ENCODE measurements around the gene C1orf174. TPM values are rescaled to one million over a fixed set of nuclear protein-coding genes. Genes with fewer than 3 reads are reported as not detected.

Gene C1orf174
- total RNA-seq, 2 experiments from 2014 or later = 28.5 TPM

DNA sequence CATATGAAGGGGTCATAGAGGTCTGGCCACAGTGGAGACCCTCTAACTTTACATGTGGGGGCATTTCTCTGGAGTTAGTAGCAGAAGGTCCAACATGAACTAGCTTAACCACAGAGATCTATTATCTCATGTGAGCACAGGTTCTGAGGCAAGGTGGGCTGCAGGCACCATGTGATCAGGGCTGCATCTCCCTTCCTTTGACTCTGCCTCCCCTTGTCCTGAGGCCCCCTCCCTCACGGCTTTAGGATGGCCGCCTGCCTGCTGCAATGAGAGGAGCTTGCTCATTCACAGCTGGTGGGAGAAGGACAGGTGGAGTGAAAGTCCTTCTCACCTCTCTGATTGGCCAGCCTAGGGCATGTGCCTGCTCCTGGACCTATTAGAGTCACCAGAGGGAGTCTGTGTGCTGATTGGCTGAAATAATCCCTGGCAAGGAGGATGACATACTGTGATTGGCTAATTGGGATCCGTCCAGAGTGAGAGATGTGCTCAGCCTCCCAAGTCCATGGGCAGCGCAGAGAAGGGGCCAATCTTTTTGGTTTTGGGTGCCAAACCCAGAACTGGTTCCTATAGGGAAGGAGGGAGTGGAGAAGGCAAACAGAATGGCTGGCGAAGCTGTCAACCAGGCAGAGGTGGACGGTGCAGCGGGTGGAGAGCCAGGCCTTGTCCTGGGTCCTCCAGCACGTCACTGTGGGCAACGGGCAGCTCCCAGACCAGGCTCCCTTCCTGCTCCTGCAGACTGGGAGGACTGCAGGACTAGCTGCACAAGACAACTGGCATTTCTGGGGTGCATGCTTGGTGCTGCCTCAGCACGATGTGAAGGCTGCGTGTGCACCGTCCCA, 39.4 kb upstream of the C1orf174 start:
- no peaks in the 10 kb centered on the region for H3K4me1 Mint-ChIP-seq (ENCODE audit: low read depth)
- ATAC-seq (no peak), DNase-seq (no peak)
- H3K9me3 Mint-ChIP-seq (ENCODE audit: insufficient read depth) = no peaks in the 10 kb centered on the region
- no peak overlapping the region for H3K4me3 Mint-ChIP-seq
- ChIA-PET CTCF (interaction anchor here (2.2 kb wide), 1 partner anchor 11 kb away, joined by 5 read pairs; no protein-coding TSS in a partner anchor), POLR2A (interaction anchor here (0.6 to 1.1 kb wide), 2 partner anchors 553 to 683 kb away, joined by 3 read pairs; no protein-coding TSS in a partner anchor)
- no peaks in the 10 kb centered on the region for H3K36me3 Mint-ChIP-seq (ENCODE audit: low read depth)
- H3K27ac Mint-ChIP-seq = no peak overlapping the region
- no peaks in the 10 kb centered on the region for H3K27me3 Mint-ChIP-seq (ENCODE audit: low read depth)

- no peaks in the 10 kb centered on the region for H3K27me3 Mint-ChIP-seq (ENCODE audit: low read depth)
- H3K9me3 Mint-ChIP-seq (ENCODE audit: insufficient read depth) = no peaks in the 10 kb centered on the region
- no peaks in the 10 kb centered on the region for H3K36me3 Mint-ChIP-seq (ENCODE audit: low read depth)
- CTCF ChIA-PET = no interaction called here
- DNase-seq (no peak), ATAC-seq (no peak)
- H3K4me3 Mint-ChIP-seq = no peak overlapping the region
- no peak overlapping the region for H3K27ac Mint-ChIP-seq
- POLR2A ChIA-PET = no interaction called here
- H3K4me1 Mint-ChIP-seq (ENCODE audit: low read depth) = no peaks in the 10 kb centered on the region
These were observed 32.3 kb upstream of the C1orf174 start for GRCh38 chr1:3932156-3932919.

DNA sequence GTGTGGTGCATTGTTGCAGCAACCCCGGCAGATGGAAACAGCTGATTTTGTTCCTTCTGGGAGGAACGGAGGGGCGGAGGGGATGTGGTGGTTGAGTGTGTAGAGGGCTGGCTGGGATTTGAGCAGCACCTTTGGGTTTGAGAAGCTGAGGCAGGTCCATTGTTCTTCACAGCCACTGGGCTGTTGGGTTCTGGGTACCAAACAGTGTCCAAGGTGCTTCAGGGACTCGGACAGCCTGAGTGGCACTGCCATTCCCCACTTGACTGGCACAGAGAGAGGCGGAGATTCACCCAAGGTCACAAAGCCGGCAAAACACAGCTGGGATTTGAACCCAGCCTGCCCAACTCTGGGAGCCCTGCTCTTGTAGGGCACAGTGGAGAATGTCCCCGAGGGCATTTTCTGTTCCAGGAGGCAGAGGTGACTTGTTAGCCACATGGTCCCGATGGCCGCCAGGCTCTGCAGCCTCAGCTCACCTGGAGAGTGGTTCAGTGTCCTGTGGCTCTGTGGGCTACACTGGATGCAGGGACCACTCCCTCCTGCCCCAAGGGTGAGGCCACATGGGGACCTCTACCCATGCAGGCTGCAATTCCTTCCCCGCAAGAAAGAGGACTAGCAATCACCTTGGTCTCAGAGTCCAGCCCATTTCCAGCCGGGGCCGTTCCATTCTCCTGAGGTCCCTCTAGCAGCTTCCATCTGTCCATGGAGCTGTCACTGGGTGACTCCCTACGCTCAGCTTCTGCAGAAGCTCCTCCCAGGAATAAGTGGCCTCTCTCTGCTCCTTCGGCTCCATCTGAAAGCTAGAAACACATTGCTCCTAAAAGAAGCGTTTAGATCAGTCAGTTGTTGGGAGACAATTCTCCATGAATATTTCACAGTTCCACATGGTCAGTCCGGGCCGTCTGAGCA, 31.2 kb upstream of the C1orf174 start:
- Mint-ChIP-seq H3K36me3 (ENCODE audit: low read depth) (no peaks in the 10 kb centered on the region), H3K27me3 (ENCODE audit: low read depth) (no peaks in the 10 kb centered on the region), H3K27ac (no peak overlapping the region), H3K9me3 (ENCODE audit: insufficient read depth) (no peaks in the 10 kb centered on the region), H3K4me1 (ENCODE audit: low read depth) (no peaks in the 10 kb centered on the region), H3K4me3 (no peak overlapping the region)
- POLR2A ChIA-PET = no interaction called here
- no peak for ATAC-seq
- CTCF ChIA-PET = no interaction called here
- DNase-seq = no peak

DNA sequence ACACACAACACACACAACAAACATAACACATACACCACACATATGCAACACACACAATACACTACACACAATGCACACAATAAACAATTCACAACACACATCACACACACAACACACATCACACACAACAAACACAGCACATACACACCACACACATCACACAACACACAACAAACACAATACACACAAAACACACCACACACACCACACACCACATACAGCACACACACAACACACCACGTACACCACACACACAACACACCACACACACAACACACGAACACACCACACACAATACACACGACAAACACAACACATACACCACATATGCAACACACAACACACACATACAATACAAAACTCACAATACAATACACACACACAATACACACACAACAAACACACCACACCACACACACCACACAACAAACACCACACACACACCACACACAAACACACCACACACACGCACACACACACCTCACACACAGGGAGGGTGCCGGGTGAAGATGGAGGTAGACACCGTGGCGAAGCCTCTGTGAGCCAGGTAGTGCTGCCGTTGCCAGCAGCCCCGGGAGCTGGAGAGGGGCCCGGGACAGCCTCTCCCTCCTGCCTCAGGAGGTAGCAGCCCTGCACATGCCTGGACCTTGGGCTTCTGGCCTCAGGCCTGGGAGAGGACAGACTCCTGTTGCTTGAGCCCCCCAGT, 30.4 kb upstream of the C1orf174 start:
- Mint-ChIP-seq H3K4me3 (no peak overlapping the region), H3K4me1 (ENCODE audit: low read depth) (no peaks in the 10 kb centered on the region), H3K9me3 (ENCODE audit: insufficient read depth) (no peaks in the 10 kb centered on the region), H3K36me3 (ENCODE audit: low read depth) (no peaks in the 10 kb centered on the region), H3K27me3 (ENCODE audit: low read depth) (no peaks in the 10 kb centered on the region), H3K27ac (peak overlapping the region; percentile 31)
- ATAC-seq (peak; percentile 30), DNase-seq (no peak)
- ChIA-PET POLR2A (no interaction called here), CTCF (no interaction called here)

DNA sequence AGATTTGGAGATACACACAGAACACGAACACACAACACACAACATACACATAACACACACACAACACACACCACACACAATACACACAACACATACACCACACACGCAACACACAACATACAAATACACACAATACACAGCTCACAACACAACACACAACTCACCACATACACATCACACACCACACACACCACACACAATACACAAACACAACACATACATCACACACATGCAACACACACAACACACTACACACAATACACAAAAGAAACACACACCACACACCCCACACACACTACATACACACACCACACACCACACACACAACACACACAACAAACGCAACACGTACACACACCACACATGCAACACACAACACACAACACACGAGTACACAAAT, 29.1 kb upstream of the C1orf174 start:
- ChIA-PET CTCF (no interaction called here), POLR2A (no interaction called here)
- no peak overlapping the region for H3K27ac Mint-ChIP-seq
- DNase-seq (no peak), ATAC-seq (no peak)
- H3K4me3 Mint-ChIP-seq = no peak overlapping the region
- no peaks in the 10 kb centered on the region for H3K9me3 Mint-ChIP-seq (ENCODE audit: insufficient read depth)
- H3K36me3 Mint-ChIP-seq (ENCODE audit: low read depth) = no peaks in the 10 kb centered on the region
- no peaks in the 10 kb centered on the region for H3K4me1 Mint-ChIP-seq (ENCODE audit: low read depth)
- H3K27me3 Mint-ChIP-seq (ENCODE audit: low read depth) = no peaks in the 10 kb centered on the region

GRCh38 chr1:3928586-3928985, 28.5 kb upstream of the C1orf174 start:
- peak; percentile 37 for ATAC-seq
- no peaks in the 10 kb centered on the region for H3K4me1 Mint-ChIP-seq (ENCODE audit: low read depth)
- ChIA-PET POLR2A (no interaction called here), CTCF (interaction anchor here (1.6 kb wide), 1 partner anchor 10 kb away, joined by 5 read pairs; no protein-coding TSS in a partner anchor)
- H3K27me3 Mint-ChIP-seq (ENCODE audit: low read depth) = no peaks in the 10 kb centered on the region
- no peaks in the 10 kb centered on the region for H3K36me3 Mint-ChIP-seq (ENCODE audit: low read depth)
- no peak overlapping the region for H3K4me3 Mint-ChIP-seq
- no peaks in the 10 kb centered on the region for H3K9me3 Mint-ChIP-seq (ENCODE audit: insufficient read depth)
- no peak for DNase-seq
- no peak overlapping the region for H3K27ac Mint-ChIP-seq

- DNase-seq = no peak
- POLR2A ChIA-PET = no interaction called here
These were observed 26.9 kb upstream of the C1orf174 start for GRCh38 chr1:3926956-3927355.

GRCh38 chr1:3925762-3926161, 25.7 kb upstream of the C1orf174 start:
- POLR2A ChIA-PET = no interaction called here

More at GRCh38 chr1:3926956-3927355, 26.9 kb upstream of the C1orf174 start:
- Mint-ChIP-seq H3K9me3 (ENCODE audit: insufficient read depth) (no peaks in the 10 kb centered on the region), H3K27ac (no peak overlapping the region), H3K36me3 (ENCODE audit: low read depth) (no peaks in the 10 kb centered on the region), H3K27me3 (ENCODE audit: low read depth) (no peaks in the 10 kb centered on the region), H3K4me3 (no peak overlapping the region), H3K4me1 (ENCODE audit: low read depth) (peaks cover 2% of the 10 kb centered on the region)
- no peak for ATAC-seq
- CTCF ChIA-PET = no interaction called here

DNA sequence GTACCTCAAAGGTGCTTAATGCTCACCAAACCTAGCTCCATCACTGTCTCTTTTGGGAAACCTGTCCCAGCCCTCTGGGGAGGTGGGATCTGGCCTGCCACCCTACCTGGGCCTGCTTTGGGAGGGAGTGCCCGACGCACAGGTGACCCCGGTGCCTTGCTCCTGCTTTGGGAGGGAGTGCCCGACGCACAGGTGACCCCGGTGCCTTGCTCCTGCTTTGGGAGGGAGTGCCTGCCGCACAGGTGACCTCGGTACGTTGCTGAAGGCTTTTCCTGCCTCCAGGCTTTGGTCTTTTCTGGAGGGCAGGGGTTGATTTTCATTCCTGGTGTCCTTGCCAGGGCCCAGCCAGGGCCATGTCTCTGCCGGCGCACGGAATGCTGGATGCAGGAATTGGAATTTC, 25.2 kb upstream of the C1orf174 start:
- no peak overlapping the region for H3K4me3 Mint-ChIP-seq
- ChIA-PET CTCF (no interaction called here), POLR2A (no interaction called here)
- ATAC-seq (no peak), DNase-seq (no peak)
- H3K4me1 Mint-ChIP-seq (ENCODE audit: low read depth) = peaks cover 2% of the 10 kb centered on the region
- no peaks in the 10 kb centered on the region for H3K27me3 Mint-ChIP-seq (ENCODE audit: low read depth)
- H3K9me3 Mint-ChIP-seq (ENCODE audit: insufficient read depth) = no peaks in the 10 kb centered on the region
- no peak overlapping the region for H3K27ac Mint-ChIP-seq
- no peaks in the 10 kb centered on the region for H3K36me3 Mint-ChIP-seq (ENCODE audit: low read depth)

More at GRCh38 chr1:3925762-3926161, 25.7 kb upstream of the C1orf174 start:
- Mint-ChIP-seq H3K9me3 (ENCODE audit: insufficient read depth) (no peaks in the 10 kb centered on the region), H3K36me3 (ENCODE audit: low read depth) (no peaks in the 10 kb centered on the region), H3K27ac (no peak overlapping the region), H3K4me3 (no peak overlapping the region), H3K4me1 (ENCODE audit: low read depth) (peaks cover 2% of the 10 kb centered on the region), H3K27me3 (ENCODE audit: low read depth) (no peaks in the 10 kb centered on the region)
- CTCF ChIA-PET = no interaction called here
- DNase-seq = no peak
- ATAC-seq = no peak

DNA sequence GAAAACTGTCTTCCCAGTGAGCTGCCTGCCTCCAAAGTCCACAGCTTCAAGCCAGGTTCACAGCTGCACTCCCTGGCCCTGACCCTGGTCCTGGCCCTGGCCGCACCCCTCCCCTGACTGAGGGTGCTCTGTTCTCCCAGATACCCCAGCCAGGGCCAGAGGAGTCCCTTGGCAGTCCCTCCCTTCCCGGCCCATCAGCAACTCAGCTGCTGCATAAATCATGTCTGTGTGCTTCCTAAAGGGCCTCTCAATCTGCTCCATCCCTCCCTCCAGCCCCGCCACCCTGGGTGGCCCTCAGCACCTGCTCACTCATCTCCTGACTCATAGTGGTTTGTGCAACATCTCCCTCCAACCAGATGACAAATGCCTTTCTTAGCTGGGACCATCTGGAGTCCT, 24.8 kb upstream of the C1orf174 start:
- Mint-ChIP-seq H3K27me3 (ENCODE audit: low read depth) (no peaks in the 10 kb centered on the region), H3K36me3 (ENCODE audit: low read depth) (no peaks in the 10 kb centered on the region), H3K27ac (no peak overlapping the region), H3K4me1 (ENCODE audit: low read depth) (peaks cover 2% of the 10 kb centered on the region), H3K4me3 (no peak overlapping the region), H3K9me3 (ENCODE audit: insufficient read depth) (no peaks in the 10 kb centered on the region)
- ChIA-PET POLR2A (no interaction called here), CTCF (no interaction called here)
- DNase-seq (no peak), ATAC-seq (no peak)

DNA sequence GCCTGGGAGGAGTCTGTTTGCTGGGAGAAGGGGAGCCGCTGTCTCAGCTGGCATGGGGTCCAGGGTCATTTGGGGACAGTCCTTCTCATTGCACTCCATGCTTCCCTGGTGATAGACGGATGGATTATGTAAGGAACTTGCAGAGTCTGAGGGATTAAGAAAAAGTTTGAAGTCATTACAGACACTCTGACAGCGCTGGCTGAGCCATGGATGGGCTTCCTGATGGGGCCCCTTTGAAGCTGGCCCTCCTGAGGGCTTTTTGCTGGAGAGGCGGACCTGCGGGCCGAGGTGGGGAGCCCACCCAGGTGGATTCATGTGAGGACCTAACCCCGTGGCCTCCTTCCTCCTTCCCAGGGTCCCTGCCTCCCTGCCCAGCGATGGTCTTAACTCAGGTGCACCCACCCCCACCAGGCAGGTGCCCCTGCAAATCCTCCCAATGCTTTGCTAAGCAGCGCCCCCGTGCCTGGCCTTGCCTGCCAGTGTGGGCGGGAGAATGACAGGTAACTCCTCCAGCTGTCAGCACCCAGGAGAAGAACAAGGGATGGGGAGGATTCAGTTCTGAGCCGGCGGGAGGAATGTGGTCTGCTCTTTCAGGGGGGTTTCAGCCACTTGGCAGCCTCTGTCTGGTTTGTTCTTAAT, 24.2 kb upstream of the C1orf174 start:
- Mint-ChIP-seq H3K4me1 (ENCODE audit: low read depth) (peaks cover 2% of the 10 kb centered on the region), H3K27ac (no peak overlapping the region), H3K4me3 (no peak overlapping the region), H3K36me3 (ENCODE audit: low read depth) (no peaks in the 10 kb centered on the region), H3K27me3 (ENCODE audit: low read depth) (no peaks in the 10 kb centered on the region), H3K9me3 (ENCODE audit: insufficient read depth) (no peaks in the 10 kb centered on the region)
- ATAC-seq (no peak), DNase-seq (no peak)
- ChIA-PET CTCF (no interaction called here), POLR2A (no interaction called here)
